ENCODE results near the gene EIF4E1B.

EIF4E1B gene

GRCh38 chr5:176667637-176668036 is 37.2 kb downstream of the EIF4E1B start:
- no peak for DNase-seq

GRCh38 chr5:176670449-176670848 is 40.0 kb downstream of the EIF4E1B start:
- no peak for DNase-seq

DNA sequence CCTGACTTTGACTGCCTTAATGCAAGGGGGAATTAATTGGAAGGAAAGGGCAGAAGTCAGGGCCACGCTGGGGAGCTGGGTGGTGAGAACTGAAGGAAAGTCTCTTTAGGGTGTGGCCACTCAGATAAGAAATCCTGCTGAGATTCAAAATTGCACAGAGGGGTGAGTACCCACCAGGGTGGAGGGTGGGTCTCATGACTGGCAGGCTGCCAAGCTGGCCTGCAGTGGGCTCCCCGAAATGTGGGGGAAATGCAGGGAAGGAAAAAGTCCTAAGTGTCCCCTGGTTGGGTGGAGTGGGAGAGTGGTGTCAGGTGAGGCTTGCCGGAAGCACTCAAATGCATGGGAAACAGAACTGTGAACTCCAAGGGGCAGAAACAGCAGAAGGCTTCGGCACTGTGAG is 40.9 kb downstream of the EIF4E1B start:
- no peak for DNase-seq

- DNase-seq = no peak
Measured at GRCh38 chr5:176671890-176672747, 41.6 kb downstream of the EIF4E1B start.

DNA sequence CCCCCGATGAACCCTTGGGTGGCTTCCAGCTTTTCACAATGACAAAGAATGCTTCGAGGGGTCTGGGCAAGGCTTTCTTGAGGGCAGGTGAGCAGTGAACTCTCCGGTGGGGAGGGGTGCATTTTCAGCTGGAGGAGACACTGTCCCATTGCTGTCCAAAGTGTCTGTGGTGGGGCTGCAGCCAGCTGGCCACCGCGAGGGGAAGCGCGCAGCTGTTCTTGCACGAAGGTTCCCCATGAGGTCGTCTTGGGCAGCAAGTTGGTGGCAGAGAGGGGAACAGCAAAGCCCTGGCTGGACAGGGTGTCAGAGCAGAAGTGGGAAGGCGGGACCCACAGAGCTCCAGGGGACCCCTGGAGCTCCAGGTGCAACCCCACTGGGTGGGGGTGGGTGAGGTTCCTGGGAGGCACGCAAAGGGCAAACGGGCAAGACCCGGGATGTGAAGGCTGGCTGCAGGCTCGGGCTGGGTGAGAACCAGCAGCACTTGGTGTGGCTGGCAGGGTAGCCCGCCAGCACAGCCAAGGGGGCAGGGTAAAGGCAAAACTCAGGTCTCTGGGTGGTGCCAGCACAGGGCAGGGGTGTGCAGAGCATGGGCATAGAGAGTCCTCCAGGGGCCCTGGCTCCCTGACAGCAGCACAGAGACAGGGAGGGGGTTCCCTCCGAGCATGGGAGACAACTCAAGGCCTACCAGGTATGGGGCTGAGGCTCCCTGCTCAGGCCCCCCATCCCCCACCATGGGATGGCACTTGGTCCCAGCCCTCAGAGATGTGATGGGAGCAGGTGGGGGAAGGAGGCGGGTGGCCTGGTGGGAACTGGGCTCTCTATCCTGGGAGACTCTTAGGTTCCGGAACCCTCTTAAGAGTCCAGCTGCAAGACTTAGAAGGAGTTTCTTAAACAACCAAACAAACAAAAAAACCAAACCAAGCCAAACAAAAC is 43.4 kb downstream of the EIF4E1B start:
- no peak for DNase-seq

- no peak for DNase-seq
Measured at GRCh38 chr5:176674799-176675198, 44.3 kb downstream of the EIF4E1B start.

DNA sequence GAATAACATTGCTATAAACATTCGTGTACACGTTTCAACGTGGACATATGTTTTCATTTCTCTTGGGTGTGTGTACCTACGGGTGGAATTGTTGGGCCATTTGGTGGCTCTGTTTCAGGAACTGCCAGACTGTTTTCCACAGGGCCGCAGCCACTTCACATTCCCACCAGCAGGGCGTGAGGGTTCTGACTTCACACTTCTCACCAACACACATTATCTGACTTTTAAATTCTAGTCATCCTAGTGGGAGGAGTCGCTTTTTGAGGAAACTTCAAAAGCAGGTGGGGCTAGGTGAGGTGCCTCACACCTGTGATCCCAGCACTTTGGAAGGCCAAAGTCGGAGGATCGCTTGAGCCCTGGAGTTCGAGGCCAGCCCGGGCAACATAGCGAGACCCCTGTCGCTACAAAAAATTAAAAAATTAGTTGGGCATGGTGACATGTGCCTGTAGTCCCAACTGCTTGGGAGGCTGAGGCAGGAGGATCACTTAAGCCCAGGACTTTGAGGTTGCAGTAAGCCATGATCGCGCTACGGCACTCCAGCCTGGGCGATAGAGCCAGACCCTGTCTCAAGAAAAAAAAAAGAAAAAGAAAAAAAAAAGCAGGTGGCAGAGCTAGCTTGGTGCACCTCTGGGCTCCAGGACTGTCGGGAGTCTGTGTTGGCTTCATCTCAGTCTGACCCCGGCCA is 45.3 kb downstream of the EIF4E1B start:
- DNase-seq = no peak

GRCh38 chr5:176676361-176676824 is 45.9 kb downstream of the EIF4E1B start:
- no peak for DNase-seq

DNA sequence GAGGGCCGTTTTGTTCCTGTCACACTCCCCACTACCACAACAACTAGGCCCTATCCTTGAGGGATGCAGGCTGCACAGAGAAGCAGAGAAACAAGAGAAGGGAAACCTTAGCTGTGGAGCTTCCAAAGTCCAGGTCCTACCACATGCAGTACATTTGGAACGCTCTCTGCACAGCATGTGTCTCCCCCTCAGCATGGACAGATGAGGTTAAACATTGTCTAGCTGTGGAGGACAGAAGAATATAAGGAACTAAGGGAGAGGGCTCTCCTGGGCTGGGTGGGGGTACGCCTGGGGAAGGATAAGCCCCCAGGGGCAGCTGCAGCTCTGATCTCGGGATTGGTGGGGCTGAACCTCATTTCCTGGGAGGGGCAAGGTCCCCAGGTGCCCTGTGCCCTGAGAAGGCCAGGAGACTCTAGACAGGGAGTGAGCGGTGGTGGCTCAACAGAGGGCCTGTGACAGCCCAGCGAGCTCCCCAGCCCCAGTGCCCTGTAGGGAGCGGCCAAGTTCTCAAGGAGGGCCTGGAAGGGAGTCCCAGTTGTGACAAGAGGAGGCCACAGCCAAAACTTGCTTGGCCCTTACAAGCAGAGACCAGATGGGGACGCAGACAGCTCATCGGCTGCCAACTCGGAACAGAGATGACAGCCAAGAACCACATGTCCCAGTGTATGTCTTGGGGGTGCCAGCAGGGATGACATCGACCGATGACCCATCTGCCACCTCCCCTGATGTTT is 46.9 kb downstream of the EIF4E1B start:
- DNase-seq = no peak

DNA sequence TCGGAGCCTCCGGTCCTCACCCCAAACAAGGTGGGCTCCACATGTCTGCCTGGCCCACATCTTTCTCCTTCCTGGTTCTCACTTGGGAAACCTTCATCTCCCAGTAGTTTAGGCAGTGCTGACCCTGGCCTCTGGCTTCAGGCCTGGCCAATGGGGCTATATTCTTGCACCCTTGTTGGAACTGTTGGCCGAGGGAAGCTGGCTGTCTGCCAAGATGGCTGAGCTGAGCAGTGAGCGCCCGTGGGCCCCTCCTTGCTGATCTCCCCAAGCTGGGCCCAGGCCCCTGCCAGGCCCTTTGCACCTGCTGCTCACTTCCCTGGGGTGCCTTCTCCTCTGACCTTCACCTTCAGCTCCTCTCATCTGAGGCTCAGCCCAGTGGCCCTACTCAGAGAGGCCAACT is 48.1 kb downstream of the EIF4E1B start:
- no peak for DNase-seq

DNA sequence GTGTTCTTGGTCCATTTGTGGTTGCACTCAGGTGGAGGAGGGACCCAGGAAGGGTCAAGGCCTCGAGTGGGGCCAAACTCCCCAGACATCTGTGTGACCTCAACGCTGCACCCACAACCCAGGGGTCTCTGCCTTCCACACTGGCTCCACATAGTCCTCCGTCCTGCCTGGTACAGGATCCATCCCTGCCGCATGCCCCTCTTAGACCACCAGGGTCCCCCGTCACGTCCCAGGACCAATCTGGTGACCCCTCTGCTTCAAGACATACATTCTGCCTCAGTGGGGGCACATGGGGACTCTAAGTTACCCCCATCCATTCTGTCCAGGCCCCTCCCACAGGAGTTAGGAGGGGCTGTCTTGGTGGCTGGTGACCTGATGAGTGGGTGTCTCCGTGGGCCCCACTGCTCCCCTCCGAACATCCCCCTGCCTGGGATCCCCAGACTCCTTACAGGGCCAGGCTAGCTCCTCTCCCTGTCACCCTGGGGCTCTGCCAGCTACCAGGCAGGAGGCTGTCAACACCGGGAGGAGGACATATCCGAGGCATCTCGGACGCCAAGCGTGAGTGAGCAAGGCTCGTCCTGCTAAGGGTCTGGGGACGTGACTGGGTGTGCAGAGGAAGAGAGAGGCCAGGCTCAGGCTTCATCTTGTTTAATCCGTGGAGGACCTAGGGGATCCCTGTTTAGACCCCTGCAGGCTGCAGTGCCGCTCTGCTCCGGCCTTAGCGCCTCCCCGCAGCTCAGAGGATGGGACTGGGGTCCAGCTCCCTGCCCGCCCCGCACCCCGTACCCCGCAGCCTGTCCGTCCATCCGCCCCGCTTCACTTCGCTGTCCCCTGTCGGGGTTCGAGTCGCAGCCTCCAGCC is 49.1 kb downstream of the EIF4E1B start:
- no peak for DNase-seq

DNA sequence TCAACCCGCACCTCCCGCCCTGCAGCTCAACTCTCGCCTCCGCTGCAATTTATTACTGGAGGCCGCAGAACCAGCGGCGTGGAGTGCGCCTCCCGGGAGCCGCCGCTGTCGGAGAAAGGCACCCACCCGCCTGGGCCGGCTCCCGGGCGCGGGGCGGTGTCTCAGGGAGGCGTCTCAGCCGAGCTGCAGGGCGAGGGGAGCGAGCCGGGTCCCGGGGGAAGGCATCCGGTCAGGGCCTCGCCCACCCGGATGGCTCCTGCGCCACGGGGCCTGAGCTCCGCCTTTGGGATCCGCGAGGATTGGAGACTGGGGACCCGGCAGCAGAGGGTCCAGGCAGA is 49.7 kb downstream of the EIF4E1B start:
- no peak for DNase-seq

GRCh38 chr5:176682016-176682531 is 51.6 kb downstream of the EIF4E1B start:
- no peak for DNase-seq

GRCh38 chr5:176685010-176685409 is 54.5 kb downstream of the EIF4E1B start:
- no peak for DNase-seq

DNA sequence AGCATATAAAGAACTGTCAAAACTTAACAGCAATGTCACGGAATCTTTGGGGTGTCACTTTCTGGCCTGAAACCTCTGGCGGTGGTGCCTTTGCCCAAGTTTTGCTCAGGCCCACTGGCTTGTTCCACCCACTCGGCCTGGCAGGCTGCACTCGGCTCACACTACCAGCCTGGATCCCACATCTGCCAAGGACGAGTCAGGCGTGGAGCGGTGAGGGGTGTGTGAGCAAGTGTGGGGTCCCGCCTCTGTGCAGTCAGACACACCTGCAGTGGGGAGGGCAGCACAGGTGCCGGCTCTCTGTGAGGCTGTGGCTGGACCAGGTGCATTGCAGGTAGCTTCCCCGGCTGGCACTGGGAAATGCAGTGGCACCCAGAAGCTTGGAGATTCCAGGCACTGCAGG is 56.8 kb downstream of the EIF4E1B start:
- DNase-seq = no peak

- no peak for DNase-seq
Measured at GRCh38 chr5:176687881-176688280, 57.4 kb downstream of the EIF4E1B start.

DNA sequence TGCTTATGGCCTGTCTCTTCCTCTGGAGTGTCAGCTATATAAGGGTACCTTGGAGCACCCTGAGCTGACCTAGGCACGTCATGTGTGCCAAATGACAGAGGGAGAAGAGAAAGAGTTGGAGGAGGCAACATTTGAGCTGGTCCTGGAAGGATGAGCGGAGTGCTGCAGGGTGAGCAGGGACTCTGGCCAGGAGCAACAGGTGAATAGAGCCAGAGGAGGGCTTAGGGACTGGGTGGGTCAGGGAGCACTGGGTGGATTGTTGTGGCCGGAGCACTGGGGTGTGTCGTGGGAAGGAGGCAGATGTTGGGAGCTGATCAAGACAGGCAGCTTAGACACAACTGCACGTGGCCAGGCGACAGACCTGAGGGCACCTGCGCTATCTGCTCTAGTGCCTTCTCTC is 60.4 kb downstream of the EIF4E1B start:
- no peak for DNase-seq

DNA sequence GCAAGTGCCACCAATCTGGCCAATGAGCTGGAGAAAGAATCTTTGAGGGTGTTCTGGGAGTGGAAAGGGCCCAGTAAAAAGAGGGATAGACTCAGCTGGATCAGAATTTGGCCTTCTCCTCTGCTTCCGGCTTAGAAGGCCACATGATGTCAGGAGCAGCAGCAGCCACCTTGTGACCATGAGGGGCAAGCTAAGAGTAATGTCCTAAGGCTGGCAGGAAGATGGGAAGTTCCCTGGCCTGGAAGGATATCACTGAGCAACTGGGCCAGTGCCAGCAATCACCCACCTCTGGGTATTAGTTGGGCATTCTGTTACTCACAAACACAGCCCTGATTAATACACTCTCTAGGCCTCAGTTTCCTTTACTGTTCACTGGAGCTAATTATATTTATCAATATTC is 61.0 kb downstream of the EIF4E1B start:
- no peak for DNase-seq

DNA sequence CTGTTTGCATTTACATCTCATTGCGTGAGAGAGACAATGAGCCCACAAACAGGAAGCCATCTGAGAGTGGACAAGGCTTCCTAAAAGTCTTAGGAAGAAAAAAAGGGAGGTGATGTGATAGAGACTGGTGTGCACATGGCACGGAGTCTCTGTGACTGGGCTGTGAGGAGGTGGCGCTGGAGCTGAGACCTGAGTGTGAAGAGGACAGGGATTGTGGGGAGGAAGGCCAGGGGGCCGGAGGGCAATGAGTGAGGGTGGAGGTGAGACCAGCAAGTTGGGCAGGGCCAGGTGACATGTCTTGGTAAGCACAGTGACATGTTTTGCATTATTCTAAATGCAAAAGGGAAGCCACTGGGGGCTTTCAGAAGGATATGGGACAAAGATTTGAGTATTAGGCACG is 61.9 kb downstream of the EIF4E1B start:
- DNase-seq = no peak

- DNase-seq = no peak
Measured at GRCh38 chr5:176692839-176693476, 62.5 kb downstream of the EIF4E1B start.

DNA sequence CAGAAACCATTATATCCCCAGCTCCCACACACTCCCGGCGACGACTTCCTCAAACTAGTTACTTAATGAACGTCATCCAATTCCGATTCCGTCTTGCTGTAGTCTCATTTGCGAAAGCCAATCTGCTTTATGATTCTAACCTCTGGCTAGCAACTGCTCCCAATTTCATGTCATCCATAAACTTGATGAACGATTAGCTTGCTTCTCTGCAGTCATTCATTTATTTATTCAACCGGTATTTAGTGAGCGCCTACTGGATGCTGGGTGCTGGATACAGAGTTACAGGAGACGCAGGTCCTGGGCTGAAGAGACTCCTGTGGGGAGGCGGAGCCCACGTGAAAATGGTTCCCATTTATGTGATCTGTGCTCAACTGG is 63.0 kb downstream of the EIF4E1B start:
- DNase-seq = no peak

All from NCI-H2171 (cell line).